Activated CD4-positive, CD25-positive, alpha-beta regulatory T cell treated with anti-CD3 and anti-CD28 coated beads, Interleukin-2, amount 50 U/mL, for 16 hours (primary cell): Measurements from ENCODE around the gene KCNAB2.

ENCODE experiments used
- DNase-seq: peaks from one replicate; pipeline ENCODE4 v3.0.0-alpha.2; 2020; ENCODE audit warnings: low read depth, low spot score

Gene KCNAB2

GRCh38 chr1:6096243-6097116 lies 50.8 kb downstream of the KCNAB2 start:
- no peak for DNase-seq

GRCh38 chr1:6097117-6097595 lies 51.5 kb downstream of the KCNAB2 start:
- DNase-seq, result no peak

- DNase-seq, result no peak
Measured at GRCh38 chr1:6097824-6098223, 52.1 kb downstream of the KCNAB2 start.

GRCh38 chr1:6098303-6099215 lies 52.9 kb downstream of the KCNAB2 start:
- DNase-seq, result no peak

- DNase-seq, result no peak
Measured at GRCh38 chr1:6099297-6099696, 53.6 kb downstream of the KCNAB2 start.

- no peak for DNase-seq
Measured at GRCh38 chr1:6099787-6100765, 54.4 kb downstream of the KCNAB2 start.

- DNase-seq, result no peak
Measured at GRCh38 chr1:6100861-6101783, 55.4 kb downstream of the KCNAB2 start.

GRCh38 chr1:6101826-6102531 lies 56.3 kb downstream of the KCNAB2 start:
- DNase-seq, result no peak

GRCh38 chr1:6102532-6102845 lies 56.8 kb downstream of the KCNAB2 start:
- DNase-seq, result no peak

- DNase-seq, result no peak
Measured at GRCh38 chr1:6103111-6103853, 57.6 kb downstream of the KCNAB2 start.

- no peak for DNase-seq
Measured at GRCh38 chr1:6103854-6104530, 58.3 kb downstream of the KCNAB2 start.

- DNase-seq, result no peak
Measured at GRCh38 chr1:6104631-6105030, 58.9 kb downstream of the KCNAB2 start.

GRCh38 chr1:6105218-6105679 lies 59.6 kb downstream of the KCNAB2 start:
- no peak for DNase-seq

GRCh38 chr1:6105763-6106162 lies 60.1 kb downstream of the KCNAB2 start:
- DNase-seq, result no peak

- DNase-seq, result no peak
Measured at GRCh38 chr1:6106321-6106731, 60.6 kb downstream of the KCNAB2 start.

- no peak for DNase-seq
Measured at GRCh38 chr1:6106977-6107376, 61.3 kb downstream of the KCNAB2 start.

GRCh38 chr1:6107409-6108356 lies 62.0 kb downstream of the KCNAB2 start:
- no peak for DNase-seq
